Measurements from ENCODE around the gene SENP2.

DNA sequence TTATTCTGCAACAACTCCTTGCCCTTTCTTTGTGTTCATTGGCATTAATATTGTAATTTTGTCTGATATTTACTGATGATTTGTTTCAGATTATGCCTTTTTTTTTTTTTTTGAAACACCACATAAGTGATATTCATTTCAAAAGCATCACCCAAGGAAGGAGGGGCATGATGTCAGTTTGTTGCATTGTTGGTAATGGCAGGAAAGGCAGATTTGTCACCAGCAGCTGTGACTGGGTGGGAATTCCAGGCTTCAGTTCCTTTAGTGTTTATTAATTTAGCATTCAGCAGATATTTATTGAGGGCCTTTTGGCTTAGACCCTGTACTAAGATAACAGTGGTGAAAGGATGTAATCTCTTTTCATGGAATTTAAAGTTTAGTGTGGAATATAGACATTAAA lies 19.5 kb downstream of the SENP2 start:
- TF ChIP-seq, protein P1, sequence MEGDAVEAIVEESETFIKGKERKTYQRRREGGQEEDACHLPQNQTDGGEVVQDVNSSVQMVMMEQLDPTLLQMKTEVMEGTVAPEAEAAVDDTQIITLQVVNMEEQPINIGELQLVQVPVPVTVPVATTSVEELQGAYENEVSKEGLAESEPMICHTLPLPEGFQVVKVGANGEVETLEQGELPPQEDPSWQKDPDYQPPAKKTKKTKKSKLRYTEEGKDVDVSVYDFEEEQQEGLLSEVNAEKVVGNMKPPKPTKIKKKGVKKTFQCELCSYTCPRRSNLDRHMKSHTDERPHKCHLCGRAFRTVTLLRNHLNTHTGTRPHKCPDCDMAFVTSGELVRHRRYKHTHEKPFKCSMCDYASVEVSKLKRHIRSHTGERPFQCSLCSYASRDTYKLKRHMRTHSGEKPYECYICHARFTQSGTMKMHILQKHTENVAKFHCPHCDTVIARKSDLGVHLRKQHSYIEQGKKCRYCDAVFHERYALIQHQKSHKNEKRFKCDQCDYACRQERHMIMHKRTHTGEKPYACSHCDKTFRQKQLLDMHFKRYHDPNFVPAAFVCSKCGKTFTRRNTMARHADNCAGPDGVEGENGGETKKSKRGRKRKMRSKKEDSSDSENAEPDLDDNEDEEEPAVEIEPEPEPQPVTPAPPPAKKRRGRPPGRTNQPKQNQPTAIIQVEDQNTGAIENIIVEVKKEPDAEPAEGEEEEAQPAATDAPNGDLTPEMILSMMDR (IDR thresholded peaks at IDR 0.05 in 2 of 3, conservative IDR thresholded peaks at IDR 0.05 in 1 of 3; ENCODE audit: control insufficient read depth in 2 of 3, extremely low read depth in 1 of 3, insufficient read depth in 1 of 3, low read depth in 3 of 3, low read length in 3 of 3), result no peak
- TF ChIP-seq POLR2A (IDR thresholded peaks at IDR 0.05; ENCODE audit: low read depth, low read length), result no peak
- TF ChIP-seq EZH2 (IDR thresholded peaks at IDR 0.05; ENCODE audit: borderline replicate concordance, control insufficient read depth, low read depth, low read length), result no peak
- no peak for TF ChIP-seq RCOR1 (conservative IDR thresholded peaks at IDR 0.05; ENCODE audit: low read depth, low read length)
- TF ChIP-seq RAD51 (IDR thresholded peaks at IDR 0.05), result no peak
- TF ChIP-seq EED (IDR thresholded peaks at IDR 0.05; ENCODE audit: low read depth), result no peak

Data from GM12878 (cell line).